ENCODE measurements around the gene KLF6.

DNA sequence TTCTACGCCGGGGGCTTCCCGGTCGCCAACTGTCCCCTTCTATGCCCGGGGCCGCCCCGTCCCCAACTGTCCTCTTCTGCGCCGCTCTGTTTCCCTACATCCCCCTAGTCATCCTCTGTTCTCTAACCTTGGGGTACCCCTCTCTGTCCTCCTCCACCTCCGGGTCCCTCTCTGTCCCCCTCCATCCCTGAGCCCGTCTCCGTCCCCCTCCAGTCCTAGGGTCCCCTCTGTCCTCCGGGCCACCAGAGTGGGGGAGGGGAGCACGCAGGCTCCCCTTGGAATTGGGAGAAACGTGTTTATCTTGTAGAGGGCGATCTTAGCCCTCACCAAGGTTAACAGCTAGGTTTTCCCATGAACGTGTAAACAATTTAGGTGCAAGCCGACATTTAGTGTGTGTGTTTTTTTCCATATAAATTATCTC, 852 bp upstream of the KLF6 start:
- TF ChIP-seq, protein P1, sequence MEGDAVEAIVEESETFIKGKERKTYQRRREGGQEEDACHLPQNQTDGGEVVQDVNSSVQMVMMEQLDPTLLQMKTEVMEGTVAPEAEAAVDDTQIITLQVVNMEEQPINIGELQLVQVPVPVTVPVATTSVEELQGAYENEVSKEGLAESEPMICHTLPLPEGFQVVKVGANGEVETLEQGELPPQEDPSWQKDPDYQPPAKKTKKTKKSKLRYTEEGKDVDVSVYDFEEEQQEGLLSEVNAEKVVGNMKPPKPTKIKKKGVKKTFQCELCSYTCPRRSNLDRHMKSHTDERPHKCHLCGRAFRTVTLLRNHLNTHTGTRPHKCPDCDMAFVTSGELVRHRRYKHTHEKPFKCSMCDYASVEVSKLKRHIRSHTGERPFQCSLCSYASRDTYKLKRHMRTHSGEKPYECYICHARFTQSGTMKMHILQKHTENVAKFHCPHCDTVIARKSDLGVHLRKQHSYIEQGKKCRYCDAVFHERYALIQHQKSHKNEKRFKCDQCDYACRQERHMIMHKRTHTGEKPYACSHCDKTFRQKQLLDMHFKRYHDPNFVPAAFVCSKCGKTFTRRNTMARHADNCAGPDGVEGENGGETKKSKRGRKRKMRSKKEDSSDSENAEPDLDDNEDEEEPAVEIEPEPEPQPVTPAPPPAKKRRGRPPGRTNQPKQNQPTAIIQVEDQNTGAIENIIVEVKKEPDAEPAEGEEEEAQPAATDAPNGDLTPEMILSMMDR (conservative IDR thresholded peaks at IDR 0.05 in 1 of 2, IDR thresholded peaks at IDR 0.05 in 1 of 2; ENCODE audit: extremely low read depth in 1 of 2, insufficient read depth in 1 of 2, low read depth in 1 of 2, low read length in 2 of 2): no peak
- TF ChIP-seq EZH2 (IDR thresholded peaks at IDR 0.05; ENCODE audit: borderline replicate concordance, low read length): no peak
